ENCODE data around the gene IQCM.

Gene IQCM

DNA sequence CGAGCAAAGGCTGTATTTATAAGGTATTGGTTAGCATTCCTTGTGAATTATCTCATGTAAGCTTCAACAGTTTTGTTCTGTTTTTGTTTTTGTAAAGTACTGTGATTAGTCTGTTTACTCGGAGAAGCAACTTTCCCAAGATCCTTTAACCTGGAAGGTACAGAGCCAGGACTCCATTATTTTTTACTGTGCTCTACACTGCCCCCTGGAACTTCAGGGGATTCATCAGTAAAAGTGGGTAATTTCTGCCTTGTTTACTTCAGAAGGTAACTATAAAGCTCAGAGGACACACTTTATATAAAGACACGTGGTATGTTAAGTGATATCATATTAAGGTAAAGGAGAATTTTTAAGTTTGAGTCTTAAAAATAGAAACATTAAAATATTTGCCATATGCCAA is 124.9 kb downstream of the IQCM start:
- DNase-seq (ENCODE audit: low spot score), result no peak
- TF ChIP-seq, protein P1, sequence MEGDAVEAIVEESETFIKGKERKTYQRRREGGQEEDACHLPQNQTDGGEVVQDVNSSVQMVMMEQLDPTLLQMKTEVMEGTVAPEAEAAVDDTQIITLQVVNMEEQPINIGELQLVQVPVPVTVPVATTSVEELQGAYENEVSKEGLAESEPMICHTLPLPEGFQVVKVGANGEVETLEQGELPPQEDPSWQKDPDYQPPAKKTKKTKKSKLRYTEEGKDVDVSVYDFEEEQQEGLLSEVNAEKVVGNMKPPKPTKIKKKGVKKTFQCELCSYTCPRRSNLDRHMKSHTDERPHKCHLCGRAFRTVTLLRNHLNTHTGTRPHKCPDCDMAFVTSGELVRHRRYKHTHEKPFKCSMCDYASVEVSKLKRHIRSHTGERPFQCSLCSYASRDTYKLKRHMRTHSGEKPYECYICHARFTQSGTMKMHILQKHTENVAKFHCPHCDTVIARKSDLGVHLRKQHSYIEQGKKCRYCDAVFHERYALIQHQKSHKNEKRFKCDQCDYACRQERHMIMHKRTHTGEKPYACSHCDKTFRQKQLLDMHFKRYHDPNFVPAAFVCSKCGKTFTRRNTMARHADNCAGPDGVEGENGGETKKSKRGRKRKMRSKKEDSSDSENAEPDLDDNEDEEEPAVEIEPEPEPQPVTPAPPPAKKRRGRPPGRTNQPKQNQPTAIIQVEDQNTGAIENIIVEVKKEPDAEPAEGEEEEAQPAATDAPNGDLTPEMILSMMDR (IDR thresholded peaks at IDR 0.05), result no peak

GRCh38 chr4:149684516-149684915 is 131.1 kb downstream of the IQCM start:
- no peak for DNase-seq (ENCODE audit: low spot score)
- TF ChIP-seq, protein P1 (IDR thresholded peaks at IDR 0.05), result no peak
- Histone ChIP-seq H3K4me3 (no peak overlapping the region), H3K27ac (no peak overlapping the region)

More for the DNA sequence above, 124.9 kb downstream of the IQCM start:
- no peak overlapping the region for H3K27ac ChIP-seq
- no peak overlapping the region for H3K4me3 ChIP-seq

DNA sequence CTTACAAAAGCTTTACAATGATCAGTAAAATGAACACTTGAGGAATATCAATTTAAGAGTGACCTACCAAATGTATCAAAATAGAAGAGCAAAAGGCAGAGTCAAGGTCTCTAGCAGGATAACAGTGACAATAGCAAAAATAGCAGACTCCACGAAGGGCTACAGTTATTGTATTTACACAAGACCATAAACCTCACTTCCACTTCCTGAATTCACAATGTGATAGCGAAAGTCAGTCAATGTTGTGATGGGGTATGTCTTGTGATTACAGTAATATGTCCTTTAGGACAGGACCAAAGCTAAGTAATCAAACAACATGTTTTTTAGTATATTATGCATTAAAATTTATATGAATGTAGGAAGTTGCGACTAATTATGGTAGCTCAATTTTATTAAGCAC is 139.6 kb downstream of the IQCM start:
- H3K27ac ChIP-seq, result no peak overlapping the region
- DNase-seq (ENCODE audit: low spot score), result no peak
- TF ChIP-seq, protein P1 (IDR thresholded peaks at IDR 0.05), result no peak
- H3K4me3 ChIP-seq, result no peak overlapping the region

DNA sequence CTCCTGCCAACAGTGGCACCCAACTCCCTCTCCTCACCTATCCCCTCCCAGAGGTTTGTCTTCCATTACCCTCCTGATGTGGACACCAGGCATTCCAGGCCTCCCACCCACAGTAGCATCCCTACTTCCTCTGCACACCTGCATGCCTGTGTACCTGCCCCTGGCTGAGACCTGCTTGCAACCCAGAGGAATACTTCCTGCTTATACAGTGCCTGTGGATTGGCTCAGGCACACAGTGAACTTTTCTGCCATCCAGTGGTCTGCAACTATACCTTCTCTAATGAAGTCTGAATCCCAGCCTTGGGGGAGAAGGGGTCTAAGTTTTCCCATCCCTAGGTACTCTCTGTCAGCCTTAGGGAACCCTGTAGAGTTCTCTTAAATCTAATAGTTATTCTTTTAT is 169.9 kb downstream of the IQCM start:
- TF ChIP-seq, protein P1 (IDR thresholded peaks at IDR 0.05), result no peak
- H3K4me3 ChIP-seq, result no peak overlapping the region
- DNase-seq (ENCODE audit: low spot score), result no peak
- no peak overlapping the region for H3K27ac ChIP-seq

- DNase-seq (ENCODE audit: low spot score), result no peak
- no peak overlapping the region for H3K27ac ChIP-seq
- H3K4me3 ChIP-seq, result no peak overlapping the region
- TF ChIP-seq, protein P1 (IDR thresholded peaks at IDR 0.05), result no peak
These were observed 177.6 kb downstream of the IQCM start for GRCh38 chr4:149638073-149638472.

DNA sequence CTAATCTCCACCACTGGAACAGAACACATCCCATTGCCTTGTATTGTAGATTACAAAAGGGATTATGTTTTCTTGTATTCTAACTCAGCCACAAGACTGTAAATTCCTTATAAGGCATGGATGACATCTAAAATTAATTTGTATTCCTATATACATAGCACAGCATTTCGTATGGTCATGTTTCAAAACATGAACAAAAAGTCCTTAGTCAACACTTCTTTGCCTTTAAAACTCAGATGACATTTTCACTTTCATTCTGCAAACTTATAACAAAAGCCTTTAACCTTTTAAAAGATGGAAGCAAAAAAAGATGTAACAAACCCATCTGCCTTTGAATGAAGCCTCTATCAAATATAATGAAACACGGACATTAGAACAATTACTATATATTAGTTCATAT is 181.3 kb downstream of the IQCM start:
- no peak overlapping the region for H3K4me3 ChIP-seq
- DNase-seq (ENCODE audit: low spot score), result no peak
- H3K27ac ChIP-seq, result no peak overlapping the region
- TF ChIP-seq, protein P1 (IDR thresholded peaks at IDR 0.05), result no peak

GRCh38 chr4:149631629-149632028 is 184.0 kb downstream of the IQCM start:
- TF ChIP-seq, protein P1 (IDR thresholded peaks at IDR 0.05), result no peak
- DNase-seq (ENCODE audit: low spot score), result no peak
- H3K4me3 ChIP-seq, result no peak overlapping the region
- H3K27ac ChIP-seq, result no peak overlapping the region
